Left ventricle myocardium inferior (tissue), 1 donor: ENCODE results near the gene ITPRIPL2. TPM values are rescaled to one million over a fixed set of nuclear protein-coding genes. Genes with fewer than 3 reads are reported as not detected.

Experiments
- DNase-seq: peaks from one replicate; pipeline ENCODE4 v3.0.0-alpha.2; 2020
- H3K27ac ChIP-seq: fragments of 200-600 bp; replicated peaks from 2 replicates; pipeline ENCODE4 v1.8.0; 2021
- H3K27me3 ChIP-seq: fragments of 200-600 bp; 2 replicates; pipeline ENCODE4 v1.8.0; 2021; ENCODE audit warnings: low read depth
- H3K36me3 ChIP-seq: fragments of 200-600 bp; 2 replicates; pipeline ENCODE4 v1.8.0; 2021
- H3K4me1 ChIP-seq: fragments of 200-600 bp; 2 replicates; pipeline ENCODE4 v1.8.0; 2021
- H3K4me3 ChIP-seq: fragments of 200-600 bp; 2 replicates; pipeline ENCODE4 v1.8.0; 2021; ENCODE audit warnings: mild to moderate bottlenecking, moderate library complexity
- H3K9me3 ChIP-seq: fragments of 200-600 bp; replicated peaks from 2 replicates; pipeline ENCODE4 v1.8.0; 2021
- CTCF ChIP-seq: fragments of 200-600 bp; IDR thresholded peaks from 2 replicates; pipeline ENCODE4 v1.8.0; 2021; ENCODE audit warnings: antibody characterized with exemption, mild to moderate bottlenecking, borderline replicate concordance
- intact Hi-C: fragments of 100-400 bp; cut with micrococcal nuclease; formaldehyde crosslinking; loops from one replicate; pipeline ENCODE4 v1.11.0; 2022
- total RNA-seq: library from RNA; stranded (reverse); fragmentation: NEBNext Ultra II Directional; extraction: Animal tissue kit (Norgen Biotek cat#: 25700); gene quantifications from one replicate; pipeline ENCODE4 v1.2.1, GENCODE V29; 2021
- donor health status: DM: no; HTN: yes; CAD: no; lungs with severe emphysema.

ITPRIPL2 gene
- total RNA-seq, 1 donor from 2014 or later: 12.3 TPM

GRCh38 chr16:19147627-19148026, 33.9 kb downstream of the ITPRIPL2 start:
- no peak for DNase-seq
- Histone ChIP-seq H3K27ac (no peak overlapping the region), H3K27me3 (peaks cover 3% of the 10 kb centered on the region), H3K9me3 (peaks cover 10% of the 10 kb centered on the region), H3K36me3 (no peaks in the 10 kb centered on the region), H3K4me1 (no peaks in the 10 kb centered on the region), H3K4me3 (no peak overlapping the region)
- intact Hi-C loops: no loop called here
- no peak for TF ChIP-seq CTCF

GRCh38 chr16:19148189-19148588, 34.4 kb downstream of the ITPRIPL2 start:
- H3K27ac ChIP-seq: no peak overlapping the region
- no peak overlapping the region for H3K4me3 ChIP-seq
- no peak for DNase-seq
- no peaks in the 10 kb centered on the region for H3K4me1 ChIP-seq
- H3K36me3 ChIP-seq: no peaks in the 10 kb centered on the region
- intact Hi-C loops: no loop called here
- H3K27me3 ChIP-seq: peaks cover 3% of the 10 kb centered on the region
- no peak for TF ChIP-seq CTCF
- peaks cover 10% of the 10 kb centered on the region for H3K9me3 ChIP-seq

GRCh38 chr16:19151310-19151709, 37.5 kb downstream of the ITPRIPL2 start:
- Histone ChIP-seq H3K27me3 (peaks cover 1% of the 10 kb centered on the region), H3K36me3 (no peaks in the 10 kb centered on the region), H3K4me1 (no peaks in the 10 kb centered on the region), H3K27ac (no peak overlapping the region), H3K4me3 (no peak overlapping the region), H3K9me3 (peaks cover 20% of the 10 kb centered on the region)
- TF ChIP-seq CTCF: no peak
- no peak for DNase-seq
- intact Hi-C loops: no loop called here

- H3K4me3 ChIP-seq: no peak overlapping the region
- H3K27ac ChIP-seq: no peak overlapping the region
- no peak for TF ChIP-seq CTCF
- H3K9me3 ChIP-seq: peaks cover 22% of the 10 kb centered on the region
- no peaks in the 10 kb centered on the region for H3K36me3 ChIP-seq
- DNase-seq: no peak
- no peaks in the 10 kb centered on the region for H3K27me3 ChIP-seq
- intact Hi-C loops: no loop called here
- H3K4me1 ChIP-seq: no peaks in the 10 kb centered on the region
Observed at GRCh38 chr16:19152042-19152441, 38.3 kb downstream of the ITPRIPL2 start.

GRCh38 chr16:19153876-19154275, 40.1 kb downstream of the ITPRIPL2 start:
- intact Hi-C loops: no loop called here
- no peak overlapping the region for H3K27ac ChIP-seq
- no peaks in the 10 kb centered on the region for H3K36me3 ChIP-seq
- DNase-seq: no peak
- H3K4me3 ChIP-seq: no peak overlapping the region
- H3K4me1 ChIP-seq: no peaks in the 10 kb centered on the region
- no peak for TF ChIP-seq CTCF
- H3K9me3 ChIP-seq: peaks cover 13% of the 10 kb centered on the region
- no peaks in the 10 kb centered on the region for H3K27me3 ChIP-seq

- Histone ChIP-seq H3K9me3 (no peaks in the 10 kb centered on the region), H3K27ac (no peak overlapping the region), H3K27me3 (peaks cover 6% of the 10 kb centered on the region), H3K36me3 (no peaks in the 10 kb centered on the region), H3K4me1 (peaks cover under 1% of the 10 kb centered on the region), H3K4me3 (no peak overlapping the region)
- TF ChIP-seq CTCF: no peak
- intact Hi-C loops: loop anchor here (10.0 kb wide), 1 partner anchor 213 kb away; no protein-coding TSS in a partner anchor
- no peak for DNase-seq
Observed at GRCh38 chr16:19162085-19162484, 48.3 kb downstream of the ITPRIPL2 start.
